ENCODE data around the gene RPL18. TPM values are rescaled to one million over a fixed set of nuclear protein-coding genes. Genes with fewer than 3 reads are reported as not detected.

Gene RPL18
- total and polyA plus RNA-seq, 9 of the 15 experiments (the other 6 are each of a cell fraction or from before 2014, with no cell fraction given): 312 to 2,635 (median 1,653) TPM

GRCh38 chr19:48596679-48597465 is 22.1 kb downstream of the RPL18 start:
- no TSS peak for BruUV-seq (replicated peaks)
- WGBS (ENCODE audit: insufficient coverage, low coverage, missing lambda C conversion rate): 56% methylated on average over 37 of the region's 39 CpGs
- ChIA-PET CTCF (ENCODE audit: low intra/inter-chr PET ratio) (interaction anchor here (0.7 kb wide), 1 partner anchor 92 kb away, joined by 3 read pairs; no protein-coding TSS in a partner anchor), POLR2A (no interaction called here)
- Histone ChIP-seq H3K36me3 (ENCODE audit: control insufficient read depth, insufficient read depth, low read length) (no peaks in the 10 kb centered on the region), H3K9me3 (replicated peaks; ENCODE audit: control insufficient read depth, insufficient read depth, low read depth, low read length) (no peaks in the 10 kb centered on the region), H3K27ac (ENCODE audit: extremely low read depth, low read depth, low read length) (no peak overlapping the region), H4K20me1 (replicated peaks; ENCODE audit: control insufficient read depth, insufficient read depth, low read length) (0 out of 2 replicates have a peak, but pooled peaks cover 2% of the 10 kb centered on the region), H3K4me1 (replicated peaks in 1 of 2; ENCODE audit: control insufficient read depth in 2 of 2, insufficient read depth in 2 of 2, low read length in 2 of 2) (peaks cover 0 to 29% of the 10 kb centered on the region in 2 experiments; a peak in 2 of 5 replicates), H2AFZ (ENCODE audit: low read depth, low read length) (0 out of 2 replicates have a peak overlapping the region, but pooled peaks have one; percentile 40), H3K4me3 (no peak overlapping the region), H3K9me1 (ENCODE audit: control insufficient read depth, insufficient read depth, low read length) (peaks cover 2% of the 10 kb centered on the region), H3K9ac (ENCODE audit: insufficient read depth in 1 of 2, low read depth in 2 of 2, low read length in 2 of 2) (0 out of 4 replicates have a peak overlapping the region, but pooled peaks of 1 of the 2 experiments have one; percentile 35), H3K4me2 (ENCODE audit: insufficient read depth, low read length) (no peak overlapping the region), H3K27me3 (ENCODE audit: control insufficient read depth in 2 of 2, insufficient read depth in 2 of 2, low read length in 2 of 2) (peaks cover 0 to 7% of the 10 kb centered on the region in 2 experiments; a peak in 2 of 5 replicates), H3K79me2 (ENCODE audit: control insufficient read depth, insufficient read depth, low read length) (no peaks in the 10 kb centered on the region)
- DNase-seq (ENCODE audit: extremely low read depth in 1 of 4, low spot score in 3 of 4) (no peak), FAIRE-seq (no peak), ATAC-seq (no peak)
- intact Hi-C loops (cut with micrococcal nuclease) (no loop called here), in situ Hi-C loops (cut with MboI) (loop anchor here (25.0 kb wide), 1 partner anchor 1515 kb away; no protein-coding TSS in a partner anchor)
- no peak for TF ChIP-seq NONO (IDR thresholded peaks at IDR 0.05; ENCODE audit: low read depth in 2 of 2, low read length in 1 of 2)
- TF ChIP-seq ZNF175 (CRISPR knock-in tag; IDR thresholded peaks at IDR 0.05; ENCODE audit: low read depth): no peak
- 0 out of 4 replicates have a peak, but pooled peaks of 1 of the 2 experiments have one; percentile 10 for TF ChIP-seq KDM1A (IDR thresholded peaks at IDR 0.05)
- TF ChIP-seq ZNF384 (IDR thresholded peaks at IDR 0.05; ENCODE audit: low read depth, low read length): peak; percentile 38; the same call in 1 of the 2 replicates
- TF ChIP-seq PYGO2 (tag; IDR thresholded peaks at IDR 0.05): no peak
- TF ChIP-seq, protein P1, sequence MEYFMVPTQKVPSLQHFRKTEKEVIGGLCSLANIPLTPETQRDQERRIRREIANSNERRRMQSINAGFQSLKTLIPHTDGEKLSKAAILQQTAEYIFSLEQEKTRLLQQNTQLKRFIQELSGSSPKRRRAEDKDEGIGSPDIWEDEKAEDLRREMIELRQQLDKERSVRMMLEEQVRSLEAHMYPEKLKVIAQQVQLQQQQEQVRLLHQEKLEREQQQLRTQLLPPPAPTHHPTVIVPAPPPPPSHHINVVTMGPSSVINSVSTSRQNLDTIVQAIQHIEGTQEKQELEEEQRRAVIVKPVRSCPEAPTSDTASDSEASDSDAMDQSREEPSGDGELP (CRISPR knock-in tag; IDR thresholded peaks at IDR 0.05; ENCODE audit: borderline replicate concordance): peak; percentile 9; the same call in 1 of the 2 replicates
- TF ChIP-seq RBM15 (IDR thresholded peaks at IDR 0.05; ENCODE audit: insufficient read depth, low read length): no peak
- TF ChIP-seq, protein P2, sequence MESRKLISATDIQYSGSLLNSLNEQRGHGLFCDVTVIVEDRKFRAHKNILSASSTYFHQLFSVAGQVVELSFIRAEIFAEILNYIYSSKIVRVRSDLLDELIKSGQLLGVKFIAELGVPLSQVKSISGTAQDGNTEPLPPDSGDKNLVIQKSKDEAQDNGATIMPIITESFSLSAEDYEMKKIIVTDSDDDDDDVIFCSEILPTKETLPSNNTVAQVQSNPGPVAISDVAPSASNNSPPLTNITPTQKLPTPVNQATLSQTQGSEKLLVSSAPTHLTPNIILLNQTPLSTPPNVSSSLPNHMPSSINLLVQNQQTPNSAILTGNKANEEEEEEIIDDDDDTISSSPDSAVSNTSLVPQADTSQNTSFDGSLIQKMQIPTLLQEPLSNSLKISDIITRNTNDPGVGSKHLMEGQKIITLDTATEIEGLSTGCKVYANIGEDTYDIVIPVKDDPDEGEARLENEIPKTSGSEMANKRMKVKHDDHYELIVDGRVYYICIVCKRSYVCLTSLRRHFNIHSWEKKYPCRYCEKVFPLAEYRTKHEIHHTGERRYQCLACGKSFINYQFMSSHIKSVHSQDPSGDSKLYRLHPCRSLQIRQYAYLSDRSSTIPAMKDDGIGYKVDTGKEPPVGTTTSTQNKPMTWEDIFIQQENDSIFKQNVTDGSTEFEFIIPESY (CRISPR knock-in tag; IDR thresholded peaks at IDR 0.05): peak; percentile 60; the same call in 1 of the 2 replicates
- peak; percentile 26; the same call in 1 of the 2 replicates for TF ChIP-seq BCOR (IDR thresholded peaks at IDR 0.05)
- TF ChIP-seq MAX (CRISPR knock-in tag; IDR thresholded peaks at IDR 0.05): 0 out of 2 replicates have a peak, but pooled peaks have one; percentile 30
- TF ChIP-seq ZC3H8 (IDR thresholded peaks at IDR 0.05): no peak
- peak; percentile 63 for TF ChIP-seq ZFP36 (IDR thresholded peaks at IDR 0.05; ENCODE audit: low read depth, low read length, partially characterized antibody)
- TF ChIP-seq ARID4B (CRISPR knock-in tag; IDR thresholded peaks at IDR 0.05): no peak

Data from K562 (cell line).